Lower lobe of right lung (tissue), 2 donors: ENCODE measurements around the gene CDH1. TPM values are rescaled to one million over a fixed set of nuclear protein-coding genes. Genes with fewer than 3 reads are reported as not detected.
A peak's percentile ranks its signal among the peaks of the same experiment; 100 is the strongest.

Source experiments
- ATAC-seq, 2 donors: fragments of 200-7000 bp; cut with Tn5 transposase; one replicate each; pipeline ENCODE4 v1.9.1; 2020 to 2022; ENCODE audit warnings: mild to moderate bottlenecking in 2 of 2, moderate library complexity in 2 of 2
- DNase-seq: peaks from one replicate; pipeline ENCODE4 v3.0.0-alpha.2; 2020
- H3K27ac ChIP-seq: fragments of 200-600 bp; one replicate; pipeline ENCODE4 v1.8.0; 2022
- H3K27me3 ChIP-seq: fragments of 200-600 bp; one replicate; pipeline ENCODE4 v1.8.0; 2022; ENCODE audit warnings: low read depth
- H3K36me3 ChIP-seq: fragments of 200-600 bp; one replicate; pipeline ENCODE4 v1.8.0; 2022; ENCODE audit warnings: mild to moderate bottlenecking
- H3K4me1 ChIP-seq: fragments of 200-600 bp; one replicate; pipeline ENCODE4 v1.8.0; 2022
- H3K4me3 ChIP-seq: fragments of 200-600 bp; one replicate; pipeline ENCODE4 v1.8.0; 2022; ENCODE audit warnings: mild to moderate bottlenecking
- H3K9me3 ChIP-seq: fragments of 200-600 bp; one replicate; pipeline ENCODE4 v1.8.0; 2022
- CTCF ChIP-seq: fragments of 200-600 bp; IDR thresholded peaks from one replicate; pipeline ENCODE4 v1.8.0; 2022; ENCODE audit warnings: antibody characterized with exemption, mild to moderate bottlenecking
- intact Hi-C: fragments of 100-400 bp; cut with DNase I; formaldehyde crosslinking; loops from one replicate; pipeline ENCODE4 v1.11.0; 2022
- total RNA-seq: library from RNA; stranded (reverse); fragmentation: NEBNext Ultra II Directional; extraction: Animal tissue kit (Norgen Biotek cat#: 25700); gene quantifications from one replicate; pipeline ENCODE4 v1.2.1, GENCODE V29; 2021
- donor health status: DM: no; HTN: yes; CAD: no; lungs with severe emphysema.

The CDH1 gene
- total RNA-seq, 1 donor from 2014 or later, result 127 TPM

- no peak for ATAC-seq
- no peaks in the 10 kb centered on the region for H3K9me3 ChIP-seq
- H3K27me3 ChIP-seq, result no peaks in the 10 kb centered on the region
- peaks cover 11% of the 10 kb centered on the region for H3K4me1 ChIP-seq
- no peak overlapping the region for H3K4me3 ChIP-seq
- no peak for DNase-seq
- peak overlapping the region; percentile 1 for H3K27ac ChIP-seq
- peaks cover 34% of the 10 kb centered on the region for H3K36me3 ChIP-seq
- TF ChIP-seq CTCF, result no peak
- intact Hi-C loops, result no loop called here
Observed at GRCh38 chr16:68884401-68884800, 147.3 kb downstream of the CDH1 start.

Other genes with a start within 250 kb of the CDH1 start
- gene ZFP90, start 198.0 kb upstream of the CDH1 start, total RNA-seq, result 25.7 TPM
- 3.4 TPM for gene CDH3, start 92.0 kb upstream of the CDH1 start, total RNA-seq
- 20.4 TPM for gene TANGO6, start 106.2 kb downstream of the CDH1 start, total RNA-seq